Measurements from ENCODE around the gene LCT. TPM values are rescaled to one million over a fixed set of nuclear protein-coding genes. Genes with fewer than 3 reads are reported as not detected.
"Not testable (repeated sequence)": the region's sequence is repeated elsewhere in the genome, so short reads cannot be mapped to it uniquely, and the experiment has no call there.

The LCT gene
- total RNA-seq, 1 experiment from 2014 or later, result not detected

DNA sequence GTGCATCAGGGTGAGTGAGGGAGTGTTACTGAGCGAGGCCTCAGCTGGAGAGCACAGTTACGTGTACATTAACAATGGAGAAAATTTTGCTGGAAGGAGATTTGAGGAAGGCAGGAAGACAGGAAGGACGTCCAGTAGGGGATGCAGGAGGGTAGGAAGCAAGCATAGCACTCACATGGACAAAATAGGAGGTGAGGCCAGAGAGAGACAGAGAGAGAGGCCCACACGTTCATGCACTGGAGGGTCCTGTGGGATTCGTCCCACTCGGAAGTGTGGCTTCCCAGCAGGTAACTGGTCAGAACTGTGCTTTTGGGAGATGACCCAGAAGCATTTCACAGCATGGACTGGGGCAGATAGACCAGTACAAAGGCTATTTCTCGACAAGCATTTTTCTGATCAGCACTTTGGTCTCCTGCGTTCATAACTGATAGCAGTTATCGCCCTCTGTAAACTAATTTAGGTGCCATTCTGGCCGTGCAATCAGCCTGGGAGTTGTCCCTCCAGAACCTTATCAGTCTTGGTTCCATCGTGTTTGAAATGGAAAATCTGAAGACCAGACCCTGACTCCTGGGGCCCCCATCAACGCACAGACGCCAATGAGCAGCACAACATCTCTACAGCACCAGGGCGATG lies 5.7 kb downstream of the LCT start:
- DNase-seq (ENCODE audit: low read depth), result no peak

- no peak for DNase-seq (ENCODE audit: low read depth)
Measured at GRCh38 chr2:135829378-135830135, 7.4 kb downstream of the LCT start.

DNA sequence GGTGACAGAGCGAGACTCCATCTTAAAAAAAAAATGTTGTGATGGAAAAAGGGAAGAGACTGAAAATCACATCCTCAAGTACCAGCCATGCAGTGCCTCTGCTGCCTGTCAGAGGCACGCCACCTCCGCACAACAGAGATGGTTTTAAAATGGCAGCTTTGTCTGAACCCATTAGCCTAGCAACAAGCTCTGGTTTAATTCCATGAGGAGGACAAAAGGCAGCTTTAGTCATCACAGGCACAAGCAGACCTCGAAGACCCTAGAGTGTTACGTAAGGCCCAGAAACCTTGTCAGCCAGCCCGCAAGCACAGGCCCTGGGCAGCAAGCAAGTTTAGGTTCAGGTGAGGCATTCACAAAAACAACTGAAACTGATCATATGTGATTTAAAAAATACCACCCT lies 10.4 kb downstream of the LCT start:
- no peak for DNase-seq (ENCODE audit: low read depth)

DNA sequence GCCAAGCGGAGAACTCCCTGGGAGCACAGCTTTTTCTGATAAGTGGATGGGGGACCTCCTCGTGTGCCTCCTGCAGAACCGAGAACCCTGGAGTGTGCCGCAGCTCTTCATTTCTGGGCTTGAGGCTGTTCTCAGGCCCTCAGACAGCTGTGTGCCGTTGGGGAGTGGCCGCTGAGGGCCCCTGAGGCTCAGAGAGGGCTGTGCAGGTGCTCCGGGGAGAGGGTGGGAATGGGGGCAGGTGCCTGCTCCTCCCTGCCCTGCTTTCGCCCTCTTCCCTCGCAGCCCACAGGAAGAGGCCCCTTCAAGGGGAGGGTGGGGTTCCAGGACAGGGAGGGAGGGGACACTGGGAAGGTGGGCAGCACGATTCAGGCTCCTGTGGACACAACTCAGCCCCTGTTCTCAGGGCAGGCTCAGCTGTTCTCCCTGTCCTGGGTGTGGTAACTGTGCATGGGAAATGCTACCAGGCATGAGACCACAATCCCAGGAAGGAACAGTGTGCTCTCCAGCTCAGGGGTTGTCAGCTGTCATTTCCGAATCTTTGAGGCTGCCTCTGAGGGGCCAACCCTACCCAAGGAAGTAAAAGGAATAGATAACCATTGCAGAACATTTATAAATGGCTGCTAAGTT lies 11.3 kb downstream of the LCT start:
- DNase-seq (ENCODE audit: low read depth), result no peak

DNA sequence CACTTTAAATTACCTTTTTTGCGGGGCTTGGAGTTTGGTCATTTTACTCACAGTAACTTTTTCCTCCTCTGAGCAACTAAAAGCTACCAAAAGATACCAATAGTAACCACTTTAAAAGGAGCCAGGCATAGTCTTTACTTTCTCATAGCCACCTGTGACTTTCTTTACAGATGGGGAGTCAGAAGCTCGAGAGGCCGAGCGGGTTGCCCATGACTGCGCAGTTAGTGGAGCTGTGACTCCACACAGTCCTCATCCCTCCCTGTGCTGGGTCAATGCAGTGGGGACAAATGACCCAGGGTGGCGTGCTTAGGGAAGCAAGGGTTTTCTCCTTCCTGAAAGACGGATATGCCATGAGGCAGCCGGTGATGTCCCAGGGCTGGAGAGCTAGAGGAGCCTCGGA lies 11.9 kb downstream of the LCT start:
- no peak for DNase-seq (ENCODE audit: low read depth)

DNA sequence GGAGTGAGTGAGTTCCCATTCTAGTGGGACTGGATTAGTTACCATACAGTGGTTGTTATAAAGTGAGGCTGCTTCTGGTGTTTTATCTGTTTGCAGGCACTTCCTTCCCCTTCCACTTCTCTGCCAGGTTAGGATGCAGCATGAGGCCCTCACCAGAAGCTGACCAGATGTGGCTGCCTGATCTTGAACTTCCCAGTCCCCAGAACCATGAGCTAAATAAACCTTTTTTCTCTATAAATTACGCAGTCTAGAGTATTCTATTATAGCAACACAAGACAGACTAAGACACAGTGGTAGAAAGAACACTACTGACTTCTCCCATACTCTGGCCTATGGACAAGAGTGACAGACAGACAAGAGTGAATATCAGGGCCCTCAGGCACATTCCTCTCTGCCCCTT lies 14.1 kb downstream of the LCT start:
- DNase-seq (ENCODE audit: low read depth), result no peak

DNA sequence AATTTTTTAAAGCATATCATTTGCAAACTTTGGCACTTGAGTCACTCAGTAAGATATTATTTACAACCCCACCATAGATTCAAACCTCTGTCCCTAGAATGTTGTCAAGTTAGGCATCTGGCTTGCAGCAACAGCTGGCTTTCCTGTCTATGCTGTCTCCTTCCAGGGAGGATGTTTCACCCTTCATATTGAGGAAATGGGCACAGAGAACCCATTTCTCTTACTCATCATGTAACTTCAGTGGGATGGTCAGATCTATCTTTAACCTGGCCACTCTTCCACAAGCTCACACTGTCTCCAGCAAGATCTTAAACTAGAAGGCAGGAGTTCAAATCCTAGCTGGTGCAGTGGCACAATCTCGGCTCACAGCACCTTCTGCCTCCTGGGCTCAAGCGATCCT lies 15.8 kb downstream of the LCT start:
- no peak for DNase-seq (ENCODE audit: low read depth)

- DNase-seq (ENCODE audit: low read depth), result peak; percentile 47
Measured at GRCh38 chr2:135820003-135820618, 16.9 kb downstream of the LCT start.

- DNase-seq (ENCODE audit: low read depth), result peak; percentile 29
Measured at GRCh38 chr2:135818937-135819610, 17.9 kb downstream of the LCT start.

- DNase-seq (ENCODE audit: low read depth), result peak; percentile 17
Measured at GRCh38 chr2:135817951-135818350, 19.0 kb downstream of the LCT start.

- DNase-seq (ENCODE audit: low read depth), result no peak
Measured at GRCh38 chr2:135817466-135817865, 19.5 kb downstream of the LCT start.

GRCh38 chr2:135815269-135815668 lies 21.7 kb downstream of the LCT start:
- DNase-seq (ENCODE audit: low read depth), result no peak

DNA sequence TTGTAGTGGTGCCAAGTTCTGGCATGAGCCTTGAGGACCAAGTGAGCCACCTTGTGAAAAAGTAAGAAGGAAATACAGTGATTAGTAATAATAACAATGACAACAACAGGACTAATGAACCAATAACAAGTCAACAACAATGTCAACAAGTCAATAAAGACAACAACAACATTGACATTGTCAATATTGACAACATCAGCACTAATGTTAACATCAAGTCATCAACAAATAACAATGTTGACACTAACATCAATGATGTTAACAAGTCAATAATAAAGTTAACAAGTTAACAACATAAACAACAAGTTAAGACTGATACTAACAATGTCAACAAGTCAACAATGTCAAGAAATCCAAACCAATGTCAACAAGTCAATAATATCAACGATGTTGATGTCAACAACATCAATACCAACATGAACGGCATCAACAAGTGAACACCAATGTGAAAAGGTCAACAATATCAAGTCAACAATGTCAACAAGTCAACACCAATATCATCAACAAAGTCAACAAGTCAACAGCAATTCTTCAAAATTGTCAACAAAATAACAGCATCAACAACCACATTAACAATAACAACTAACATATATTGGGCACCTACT lies 24.0 kb downstream of the LCT start:
- DNase-seq (ENCODE audit: low read depth), result no peak

DNA sequence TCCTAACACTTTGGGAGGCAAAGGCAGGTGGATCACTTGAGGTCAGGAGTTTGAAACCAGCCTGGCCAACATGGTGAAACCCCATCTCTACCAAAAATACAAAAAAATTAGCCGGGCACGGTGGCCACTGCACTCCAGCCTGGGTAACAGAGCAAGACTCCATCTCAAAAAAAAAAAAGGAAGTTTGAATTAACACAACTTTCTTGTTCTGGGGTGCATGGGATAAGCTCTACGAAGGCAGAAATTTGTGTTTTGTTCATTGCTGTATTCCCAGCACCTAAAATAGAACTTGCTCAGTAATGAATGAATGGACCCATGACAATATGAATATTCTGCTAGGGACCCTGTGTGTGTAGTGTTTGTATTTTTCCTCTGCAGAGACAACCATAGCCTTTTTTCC lies 29.1 kb downstream of the LCT start:
- not testable (repeated sequence) for DNase-seq (ENCODE audit: low read depth)

DNA sequence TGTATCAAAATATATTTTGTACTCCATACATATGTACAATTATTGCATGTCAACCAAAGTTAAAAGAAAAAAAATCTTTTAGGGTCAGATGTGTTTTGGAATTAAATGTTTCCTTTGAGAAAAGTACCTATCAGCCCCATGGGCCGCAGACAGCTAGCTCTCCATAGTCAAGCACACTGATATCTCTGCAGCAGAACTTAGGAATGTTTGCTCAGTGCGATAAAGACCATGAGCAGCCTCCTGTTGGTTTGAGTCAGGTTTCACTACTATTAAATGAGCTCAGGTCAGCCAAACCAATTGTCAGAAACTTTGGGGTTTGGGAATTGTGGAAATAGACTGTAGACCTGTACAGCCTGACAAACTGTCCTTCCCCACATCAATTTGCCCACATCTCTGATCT lies 33.7 kb downstream of the LCT start:
- no peak for DNase-seq (ENCODE audit: low read depth)

DNA sequence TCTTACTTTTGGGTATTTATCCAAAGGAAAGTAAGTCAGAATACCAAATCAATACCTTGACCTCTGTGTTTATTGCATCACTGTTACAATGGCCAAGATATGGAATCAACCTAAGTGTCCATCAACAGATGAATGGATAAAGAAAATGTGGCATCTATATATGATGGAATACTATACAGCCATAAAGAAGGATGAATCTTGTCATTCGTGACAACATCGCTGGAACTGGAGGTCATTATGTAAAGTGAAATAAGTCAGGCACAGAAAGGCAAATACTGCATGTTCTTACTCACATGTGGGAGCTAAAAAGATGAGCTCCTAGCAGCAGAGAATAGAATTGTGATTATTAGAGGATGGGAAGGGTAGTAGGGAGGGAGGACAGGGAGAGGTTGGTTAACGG lies 34.6 kb downstream of the LCT start:
- no peak for DNase-seq (ENCODE audit: low read depth)

DNA sequence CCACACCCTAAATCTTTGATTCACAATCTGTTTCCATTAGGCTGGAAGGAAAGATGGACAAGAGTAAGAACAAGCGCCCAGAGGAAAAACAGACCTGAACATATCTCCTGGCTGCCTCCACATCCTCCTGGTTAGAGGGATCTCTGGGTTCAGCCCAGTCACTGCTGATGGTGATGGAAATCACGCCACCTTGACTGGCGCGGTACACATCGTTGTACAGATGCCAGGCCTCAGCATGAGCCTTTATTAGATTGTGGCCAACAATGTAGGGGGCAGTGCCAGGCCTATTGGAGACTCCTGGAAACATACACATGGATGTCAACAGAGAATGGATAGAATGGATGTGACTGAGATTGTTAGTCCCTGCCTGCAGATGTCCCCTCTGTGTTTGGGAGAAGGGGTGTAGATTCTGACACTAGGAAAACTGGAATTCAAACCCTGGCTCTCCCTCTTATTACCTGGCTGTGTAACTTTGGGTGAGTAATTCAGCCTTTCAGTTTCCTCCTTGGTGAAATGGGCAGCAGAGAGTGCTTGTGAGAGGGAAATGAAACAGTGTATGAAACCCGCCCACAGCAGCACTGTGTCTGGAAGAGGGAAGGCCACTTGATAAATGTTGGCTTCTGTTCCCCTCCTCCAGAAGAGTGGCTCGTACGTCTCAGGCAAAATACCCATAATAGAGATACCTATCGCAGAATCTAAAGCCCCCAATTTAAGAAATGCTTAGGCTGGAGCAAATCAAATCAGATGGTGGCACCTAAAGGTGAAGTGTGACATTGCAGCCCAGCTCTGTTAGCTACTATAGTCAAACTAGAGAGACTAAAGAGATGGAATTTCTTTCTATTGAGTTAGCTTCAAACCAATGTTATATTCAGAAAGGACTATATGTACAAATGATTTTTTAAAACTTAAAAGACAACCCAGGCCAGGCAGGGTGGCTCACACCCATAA lies 36.2 kb downstream of the LCT start:
- no peak for DNase-seq (ENCODE audit: low read depth)

GRCh38 chr2:135799738-135800137 lies 37.2 kb downstream of the LCT start:
- DNase-seq (ENCODE audit: low read depth), result no peak

DNA sequence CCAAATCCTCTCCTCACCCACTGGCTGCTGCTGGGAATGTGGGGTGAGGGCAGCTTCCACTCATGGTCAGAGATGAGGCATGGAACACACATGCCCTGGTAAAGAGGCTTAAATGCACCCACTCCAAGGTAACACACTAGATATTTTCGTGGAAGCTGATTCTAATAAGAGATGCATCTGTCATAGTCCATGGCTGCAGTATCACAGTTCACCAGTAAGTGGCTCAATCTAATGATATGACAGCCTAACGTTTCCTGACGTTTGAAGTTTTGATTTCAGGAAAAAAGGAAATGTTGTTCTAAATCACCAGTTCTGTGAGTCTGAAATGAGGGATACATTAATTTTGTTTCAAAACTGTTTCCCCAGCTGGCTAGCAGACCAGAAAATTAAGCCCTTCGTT lies 38.2 kb downstream of the LCT start:
- no peak for DNase-seq (ENCODE audit: low read depth)

DNA sequence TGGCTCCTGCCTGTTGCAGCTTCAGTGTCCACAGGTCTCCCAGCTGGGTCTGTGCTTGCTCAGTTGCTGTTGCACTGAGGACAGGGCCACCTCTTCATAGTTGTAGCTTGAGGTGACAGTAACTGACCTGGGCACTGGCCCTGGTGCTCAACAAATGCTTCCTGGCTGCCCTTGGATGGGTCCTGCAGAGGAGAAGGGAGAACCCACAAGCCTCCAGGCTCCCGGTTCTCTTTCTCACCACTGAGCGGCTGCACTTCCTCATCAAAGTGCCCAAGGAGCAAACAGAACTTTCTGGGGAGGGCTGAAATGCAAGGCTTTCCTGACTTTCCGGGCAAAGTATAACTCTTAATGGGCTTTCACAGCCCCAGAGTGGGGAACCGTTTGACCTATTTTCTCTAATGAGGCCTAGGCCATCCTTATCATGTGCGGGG lies 38.7 kb downstream of the LCT start:
- no peak for DNase-seq (ENCODE audit: low read depth)
